Astrocyte (in vitro differentiated cells and primary cell): ENCODE measurements around the gene FAM81B. TPM values are rescaled to one million over a fixed set of nuclear protein-coding genes. Genes with fewer than 3 reads are reported as not detected.
"Not testable (repeated sequence)": the region's sequence is repeated elsewhere in the genome, so short reads cannot be mapped to it uniquely, and the experiment has no call there.

ENCODE experiments used
- DNase-seq: peaks from one replicate; pipeline ENCODE4 v3.0.0-alpha.2; 2010; ENCODE audit warnings: low read depth
- FAIRE-seq: peaks from 2 replicates; lab custom pipeline; 2011; peaks lifted over from hg19 to GRCh38; lab: Jason Lieb, UNC
- H2AFZ ChIP-seq: 2 replicates; pipeline ENCODE4 v1.6.0; 2012; ENCODE audit warnings: low read depth, low read length, inconsistent platforms
- H3K27ac ChIP-seq: 2 replicates; pipeline ENCODE4 v1.5.1; 2011; ENCODE audit warnings: low read depth, low read length, inconsistent platforms
- H3K27me3 ChIP-seq: 2 replicates; pipeline ENCODE4 v1.6.0; 2011; ENCODE audit warnings: low read length, inconsistent platforms; ENCODE audit not compliant: insufficient read depth
- H3K36me3 ChIP-seq: 2 replicates; pipeline ENCODE4 v1.5.1; 2011; ENCODE audit warnings: low read length, inconsistent platforms; ENCODE audit not compliant: insufficient read depth
- H3K4me1 ChIP-seq: 2 replicates; pipeline ENCODE4 v1.5.1; 2011; ENCODE audit warnings: low read length, inconsistent platforms; ENCODE audit not compliant: insufficient read depth
- H3K4me2 ChIP-seq: 2 replicates; pipeline ENCODE4 v1.6.0; 2012; ENCODE audit warnings: low read length, inconsistent platforms
- H3K4me3 ChIP-seq: 2 replicates; pipeline ENCODE4 v1.5.1; 2011; ENCODE audit warnings: low read depth, mild to moderate bottlenecking, low read length, inconsistent platforms; ENCODE audit not compliant: insufficient read depth
- H3K79me2 ChIP-seq: 2 replicates; pipeline ENCODE4 v1.6.0; 2012; ENCODE audit warnings: mild to moderate bottlenecking, low read length, inconsistent platforms; ENCODE audit not compliant: insufficient read depth
- H3K9ac ChIP-seq: 2 replicates; pipeline ENCODE4 v1.6.0; 2012; ENCODE audit warnings: mild to moderate bottlenecking, low read length, inconsistent platforms
- H3K9me3 ChIP-seq: 2 replicates; pipeline ENCODE4 v1.5.1; 2012; ENCODE audit warnings: low read depth, mild to moderate bottlenecking, low read length, inconsistent platforms; ENCODE audit not compliant: insufficient read depth
- H4K20me1 ChIP-seq: 2 replicates; pipeline ENCODE4 v1.6.0; 2012; ENCODE audit warnings: low read length, inconsistent platforms; ENCODE audit not compliant: insufficient read depth
- H3K27ac Mint-ChIP-seq: one replicate; pipeline ENCODE4 v1.8.0; 2021; ENCODE audit warnings: mild to moderate bottlenecking, mixed read lengths; ENCODE audit not compliant: unreplicated experiment
- H3K27me3 Mint-ChIP-seq: one replicate; pipeline ENCODE4 v1.8.0; 2021; ENCODE audit warnings: low read depth, mixed read lengths; ENCODE audit not compliant: unreplicated experiment
- H3K36me3 Mint-ChIP-seq: one replicate; pipeline ENCODE4 v1.8.0; 2021; ENCODE audit warnings: low read depth, mixed read lengths; ENCODE audit not compliant: unreplicated experiment
- H3K4me1 Mint-ChIP-seq: one replicate; pipeline ENCODE4 v1.8.0; 2021; ENCODE audit warnings: low read depth, mixed read lengths; ENCODE audit not compliant: unreplicated experiment
- H3K4me3 Mint-ChIP-seq: one replicate; pipeline ENCODE4 v1.8.0; 2021; ENCODE audit warnings: mild to moderate bottlenecking, moderate library complexity, mixed read lengths; ENCODE audit not compliant: unreplicated experiment
- H3K9me3 Mint-ChIP-seq: one replicate; pipeline ENCODE4 v1.8.0; 2021; ENCODE audit warnings: mild to moderate bottlenecking, mixed read lengths; ENCODE audit not compliant: unreplicated experiment
- CTCF ChIP-seq: IDR thresholded peaks from 2 replicates; pipeline ENCODE4 v1.5.1; 2011; ENCODE audit warnings: low read depth, mild to moderate bottlenecking, inconsistent platforms, low read length, moderate library complexity; ENCODE audit not compliant: insufficient read depth
- EZH2 ChIP-seq: IDR thresholded peaks from 2 replicates; pipeline ENCODE4 v1.6.1; 2012; ENCODE audit warnings: mild to moderate bottlenecking, low read length, inconsistent platforms; ENCODE audit not compliant: insufficient read depth
- total RNA-seq: library from RNA; stranded (reverse); gene quantifications from 2 replicates; pipeline ENCODE4 v1.2.1, GENCODE V29; 2021

Gene FAM81B
- total RNA-seq, 1 donor from 2014 or later, result 0.52 TPM

- no peak overlapping the region for H2AFZ ChIP-seq
- Mint-ChIP-seq H3K36me3 (no peaks in the 10 kb centered on the region), H3K27ac (no peak overlapping the region), H3K27me3 (no peaks in the 10 kb centered on the region), H3K9me3 (peaks cover 11% of the 10 kb centered on the region), H3K4me1 (no peaks in the 10 kb centered on the region), H3K4me3 (no peak overlapping the region)
- TF ChIP-seq CTCF, result no peak
- TF ChIP-seq EZH2, result no peak
- DNase-seq (no peak), FAIRE-seq (no peak)
- H3K27me3 ChIP-seq, result no peaks in the 10 kb centered on the region
- H3K9ac ChIP-seq, result no peak overlapping the region
- no peaks in the 10 kb centered on the region for H3K79me2 ChIP-seq
- H3K4me2 ChIP-seq, result no peak overlapping the region
- no peaks in the 10 kb centered on the region for H3K9me3 ChIP-seq
- no peak overlapping the region for H3K27ac ChIP-seq
- no peaks in the 10 kb centered on the region for H3K36me3 ChIP-seq
- H4K20me1 ChIP-seq, result no peaks in the 10 kb centered on the region
- H3K4me1 ChIP-seq, result no peaks in the 10 kb centered on the region
- no peak overlapping the region for H3K4me3 ChIP-seq
These were observed 6.5 kb upstream of the FAM81B start for GRCh38 chr5:95384485-95385213.

GRCh38 chr5:95385334-95385733 is 5.8 kb upstream of the FAM81B start:
- no peaks in the 10 kb centered on the region for H3K9me3 ChIP-seq
- FAIRE-seq, result no peak
- H3K4me2 ChIP-seq, result no peak overlapping the region
- no peak overlapping the region for H3K4me3 ChIP-seq
- no peaks in the 10 kb centered on the region for H4K20me1 ChIP-seq
- no peaks in the 10 kb centered on the region for H3K36me3 Mint-ChIP-seq
- no peaks in the 10 kb centered on the region for H3K27me3 Mint-ChIP-seq
- H3K4me1 Mint-ChIP-seq, result no peaks in the 10 kb centered on the region
- peaks cover 4% of the 10 kb centered on the region for H3K9me3 Mint-ChIP-seq
- TF ChIP-seq EZH2 (no peak), CTCF (no peak)
- no peak overlapping the region for H3K9ac ChIP-seq
- H3K27me3 ChIP-seq, result no peaks in the 10 kb centered on the region
- no peaks in the 10 kb centered on the region for H3K4me1 ChIP-seq
- DNase-seq, result no peak
- no peak overlapping the region for H3K27ac ChIP-seq
- H3K27ac Mint-ChIP-seq, result no peak overlapping the region
- no peaks in the 10 kb centered on the region for H3K79me2 ChIP-seq
- no peaks in the 10 kb centered on the region for H3K36me3 ChIP-seq
- no peak overlapping the region for H2AFZ ChIP-seq
- no peak overlapping the region for H3K4me3 Mint-ChIP-seq

GRCh38 chr5:95391965-95392364 is 799 bp downstream of the FAM81B start:
- H3K79me2 ChIP-seq, H4K20me1 ChIP-seq, H3K4me3 Mint-ChIP-seq, H3K27ac ChIP-seq, H3K4me1 ChIP-seq, H3K27me3 Mint-ChIP-seq, H3K4me3 ChIP-seq, H3K27me3 ChIP-seq, H3K36me3 ChIP-seq, H3K9ac ChIP-seq, H3K4me2 ChIP-seq, H3K36me3 Mint-ChIP-seq, DNase-seq, H3K9me3 ChIP-seq, H3K9me3 Mint-ChIP-seq, FAIRE-seq, H2AFZ ChIP-seq: not testable (repeated sequence)
- Mint-ChIP-seq H3K4me1 (peaks cover 13% of the 10 kb centered on the region), H3K27ac (peak overlapping the region; percentile 96)
